Erythroblast (primary cell): ENCODE measurements around the gene WDR5B.
"Not testable (repeated sequence)": the region's sequence is repeated elsewhere in the genome, so short reads cannot be mapped to it uniquely, and the experiment has no call there.

ENCODE experiments used
- GATA1 ChIP-seq: IDR thresholded peaks from 2 replicates; pipeline ENCODE4 v1.6.1; 2011; ENCODE audit warnings: low read depth, mild to moderate bottlenecking, control low read depth, low read length, moderate library complexity
- POLR2A ChIP-seq: IDR thresholded peaks from 2 replicates; pipeline ENCODE4 v1.6.1; 2011; ENCODE audit warnings: mild to moderate bottlenecking, low read length

GRCh38 chr3:122443762-122444490 lies 28.1 kb upstream of the WDR5B start:
- not testable (repeated sequence) for TF ChIP-seq POLR2A, GATA1
